ENCODE measurements around the gene VIPR2. TPM values are rescaled to one million over a fixed set of nuclear protein-coding genes. Genes with fewer than 3 reads are reported as not detected.
"Not testable (repeated sequence)": the region's sequence is repeated elsewhere in the genome, so short reads cannot be mapped to it uniquely, and the experiment has no call there.

VIPR2 gene
- polyA plus RNA-seq, 1 donor from 2014 or later, result 0.51 TPM

DNA sequence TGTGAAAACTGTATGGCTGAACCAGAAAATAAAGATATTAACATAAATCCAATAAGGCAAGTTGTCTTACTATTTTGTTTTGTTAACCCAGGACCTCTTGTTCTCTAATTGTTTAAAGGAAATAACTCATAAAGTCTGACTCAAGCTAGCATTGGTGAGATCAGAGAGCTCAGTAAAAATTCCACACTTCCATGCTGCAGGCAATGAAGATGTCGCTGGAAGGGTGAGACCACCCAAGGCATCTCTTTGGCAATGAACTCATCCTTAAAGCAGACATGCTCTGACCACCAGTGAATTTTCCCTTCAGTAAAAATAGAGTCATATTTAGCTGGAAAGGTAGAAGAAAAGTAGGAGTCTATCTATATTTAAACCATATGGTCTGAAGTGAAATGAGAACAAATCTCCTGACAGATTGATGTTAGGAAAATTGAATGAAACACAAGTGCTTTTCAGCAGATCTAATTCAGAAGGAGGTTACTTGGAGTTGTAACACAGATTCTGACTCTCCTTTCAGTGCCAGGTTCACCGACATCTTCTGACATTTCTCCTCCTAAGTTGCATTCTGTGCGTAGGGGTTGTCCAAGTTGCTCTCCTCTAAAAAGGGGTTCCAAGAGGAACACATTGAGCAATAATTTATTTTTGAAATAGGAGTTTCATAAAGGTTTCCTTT, 32.8 kb upstream of the VIPR2 start:
- no peak for TF ChIP-seq POLR2AphosphoS5 (IDR thresholded peaks at IDR 0.05)
- Histone ChIP-seq H3K36me3 (ENCODE audit: insufficient read depth, low read length) (no peaks in the 10 kb centered on the region), H3K27me3 (ENCODE audit: insufficient read depth, low read depth, low read length) (no peaks in the 10 kb centered on the region), H3K79me2 (replicated peaks; ENCODE audit: insufficient read depth, low read length) (no peaks in the 10 kb centered on the region), H3F3A (ENCODE audit: insufficient read depth, low read length, poor library complexity, severe bottlenecking) (no peaks in the 10 kb centered on the region), H3K4me3 (ENCODE audit: low read length) (no peak overlapping the region), H3K27ac (ENCODE audit: low read length) (no peak overlapping the region), H2AFZ (ENCODE audit: low read depth, low read length) (no peak overlapping the region), H4K20me1 (ENCODE audit: insufficient read depth) (no peaks in the 10 kb centered on the region), H3K4me2 (ENCODE audit: low read length) (no peak overlapping the region), H3K9ac (ENCODE audit: low read length) (no peak overlapping the region), H3K9me3 (ENCODE audit: low read length) (peaks cover 5% of the 10 kb centered on the region), H3K9me2 (ENCODE audit: insufficient read depth, low read length) (no peaks in the 10 kb centered on the region)

DNA sequence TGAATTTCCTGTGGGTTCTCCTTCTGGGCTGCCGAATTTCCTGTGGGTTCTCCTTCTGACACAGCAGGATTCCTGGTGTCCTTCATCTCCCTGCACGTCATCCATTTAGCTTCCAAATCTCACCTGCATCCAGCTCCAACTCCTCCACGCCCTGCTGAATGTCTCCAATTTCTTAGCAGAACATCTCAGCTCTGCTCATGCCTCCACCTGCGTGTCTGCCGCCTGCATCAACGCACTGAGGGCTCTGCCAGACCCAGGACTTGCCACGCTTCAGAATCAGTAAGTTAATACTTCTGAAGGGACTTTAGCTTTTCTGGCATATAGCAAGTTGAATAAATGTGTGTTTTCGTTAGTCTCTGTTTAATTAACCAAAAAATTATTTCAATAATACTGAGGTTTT, 31.1 kb upstream of the VIPR2 start:
- Histone ChIP-seq H3K79me2 (replicated peaks; ENCODE audit: insufficient read depth, low read length) (no peaks in the 10 kb centered on the region), H3K36me3 (ENCODE audit: insufficient read depth, low read length) (no peaks in the 10 kb centered on the region), H3K9me2 (ENCODE audit: insufficient read depth, low read length) (no peaks in the 10 kb centered on the region), H3K27me3 (ENCODE audit: insufficient read depth, low read depth, low read length) (no peaks in the 10 kb centered on the region), H4K20me1 (ENCODE audit: insufficient read depth) (no peaks in the 10 kb centered on the region), H3K4me3 (ENCODE audit: low read length) (no peak overlapping the region), H3K27ac (ENCODE audit: low read length) (no peak overlapping the region), H3F3A (ENCODE audit: insufficient read depth, low read length, poor library complexity, severe bottlenecking) (no peaks in the 10 kb centered on the region), H3K4me2 (ENCODE audit: low read length) (no peak overlapping the region), H2AFZ (ENCODE audit: low read depth, low read length) (no peak overlapping the region), H3K9me3 (ENCODE audit: low read length) (peaks cover 5% of the 10 kb centered on the region), H3K9ac (ENCODE audit: low read length) (no peak overlapping the region)
- TF ChIP-seq EZH2 (IDR thresholded peaks at IDR 0.05; ENCODE audit: borderline replicate concordance, insufficient read depth, low read length, poor library complexity, severe bottlenecking) (no peak), POLR2AphosphoS5 (IDR thresholded peaks at IDR 0.05) (no peak), SMC3 (conservative IDR thresholded peaks at IDR 0.05; ENCODE audit: poor library complexity) (no peak), MXI1 (conservative IDR thresholded peaks at IDR 0.05; ENCODE audit: poor library complexity, severe bottlenecking) (no peak), EP300 (conservative IDR thresholded peaks at IDR 0.05; ENCODE audit: poor library complexity, severe bottlenecking) (no peak), RAD21 (conservative IDR thresholded peaks at IDR 0.05) (no peak), TAF1 (IDR thresholded peaks at IDR 0.05; ENCODE audit: low read depth) (no peak)
- TF ChIP-seq, protein P1, sequence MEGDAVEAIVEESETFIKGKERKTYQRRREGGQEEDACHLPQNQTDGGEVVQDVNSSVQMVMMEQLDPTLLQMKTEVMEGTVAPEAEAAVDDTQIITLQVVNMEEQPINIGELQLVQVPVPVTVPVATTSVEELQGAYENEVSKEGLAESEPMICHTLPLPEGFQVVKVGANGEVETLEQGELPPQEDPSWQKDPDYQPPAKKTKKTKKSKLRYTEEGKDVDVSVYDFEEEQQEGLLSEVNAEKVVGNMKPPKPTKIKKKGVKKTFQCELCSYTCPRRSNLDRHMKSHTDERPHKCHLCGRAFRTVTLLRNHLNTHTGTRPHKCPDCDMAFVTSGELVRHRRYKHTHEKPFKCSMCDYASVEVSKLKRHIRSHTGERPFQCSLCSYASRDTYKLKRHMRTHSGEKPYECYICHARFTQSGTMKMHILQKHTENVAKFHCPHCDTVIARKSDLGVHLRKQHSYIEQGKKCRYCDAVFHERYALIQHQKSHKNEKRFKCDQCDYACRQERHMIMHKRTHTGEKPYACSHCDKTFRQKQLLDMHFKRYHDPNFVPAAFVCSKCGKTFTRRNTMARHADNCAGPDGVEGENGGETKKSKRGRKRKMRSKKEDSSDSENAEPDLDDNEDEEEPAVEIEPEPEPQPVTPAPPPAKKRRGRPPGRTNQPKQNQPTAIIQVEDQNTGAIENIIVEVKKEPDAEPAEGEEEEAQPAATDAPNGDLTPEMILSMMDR (IDR thresholded peaks at IDR 0.05; ENCODE audit: poor library complexity, severe bottlenecking), result no peak
- TF ChIP-seq, protein P2, sequence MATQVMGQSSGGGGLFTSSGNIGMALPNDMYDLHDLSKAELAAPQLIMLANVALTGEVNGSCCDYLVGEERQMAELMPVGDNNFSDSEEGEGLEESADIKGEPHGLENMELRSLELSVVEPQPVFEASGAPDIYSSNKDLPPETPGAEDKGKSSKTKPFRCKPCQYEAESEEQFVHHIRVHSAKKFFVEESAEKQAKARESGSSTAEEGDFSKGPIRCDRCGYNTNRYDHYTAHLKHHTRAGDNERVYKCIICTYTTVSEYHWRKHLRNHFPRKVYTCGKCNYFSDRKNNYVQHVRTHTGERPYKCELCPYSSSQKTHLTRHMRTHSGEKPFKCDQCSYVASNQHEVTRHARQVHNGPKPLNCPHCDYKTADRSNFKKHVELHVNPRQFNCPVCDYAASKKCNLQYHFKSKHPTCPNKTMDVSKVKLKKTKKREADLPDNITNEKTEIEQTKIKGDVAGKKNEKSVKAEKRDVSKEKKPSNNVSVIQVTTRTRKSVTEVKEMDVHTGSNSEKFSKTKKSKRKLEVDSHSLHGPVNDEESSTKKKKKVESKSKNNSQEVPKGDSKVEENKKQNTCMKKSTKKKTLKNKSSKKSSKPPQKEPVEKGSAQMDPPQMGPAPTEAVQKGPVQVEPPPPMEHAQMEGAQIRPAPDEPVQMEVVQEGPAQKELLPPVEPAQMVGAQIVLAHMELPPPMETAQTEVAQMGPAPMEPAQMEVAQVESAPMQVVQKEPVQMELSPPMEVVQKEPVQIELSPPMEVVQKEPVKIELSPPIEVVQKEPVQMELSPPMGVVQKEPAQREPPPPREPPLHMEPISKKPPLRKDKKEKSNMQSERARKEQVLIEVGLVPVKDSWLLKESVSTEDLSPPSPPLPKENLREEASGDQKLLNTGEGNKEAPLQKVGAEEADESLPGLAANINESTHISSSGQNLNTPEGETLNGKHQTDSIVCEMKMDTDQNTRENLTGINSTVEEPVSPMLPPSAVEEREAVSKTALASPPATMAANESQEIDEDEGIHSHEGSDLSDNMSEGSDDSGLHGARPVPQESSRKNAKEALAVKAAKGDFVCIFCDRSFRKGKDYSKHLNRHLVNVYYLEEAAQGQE (IDR thresholded peaks at IDR 0.05; ENCODE audit: borderline replicate concordance), result no peak

DNA sequence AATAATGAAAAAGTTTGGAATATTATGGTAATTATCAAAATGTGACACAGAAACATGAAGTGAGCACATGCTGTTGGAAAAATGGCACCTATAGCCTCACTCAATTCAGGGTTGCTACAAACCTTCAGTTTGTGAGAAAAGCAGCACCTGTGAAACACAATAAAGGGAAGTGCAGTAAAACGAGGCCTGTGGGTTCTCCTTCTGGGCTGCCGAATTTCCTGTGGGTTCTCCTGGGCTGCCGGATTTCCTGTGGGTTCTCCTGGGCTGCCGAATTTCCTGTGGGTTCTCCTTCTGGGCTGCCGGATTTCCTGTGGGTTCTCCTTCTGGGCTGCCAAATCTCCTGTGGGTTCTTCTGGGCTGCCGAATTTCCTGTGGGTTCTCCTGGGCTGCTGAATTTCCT, 30.4 kb upstream of the VIPR2 start:
- not testable (repeated sequence) for H3K27me3 ChIP-seq (ENCODE audit: insufficient read depth, low read depth, low read length); H3K27ac ChIP-seq (ENCODE audit: low read length); H3K9me3 ChIP-seq (ENCODE audit: low read length); H3K9ac ChIP-seq (ENCODE audit: low read length); H2AFZ ChIP-seq (ENCODE audit: low read depth, low read length); H3K4me3 ChIP-seq (ENCODE audit: low read length); H3F3A ChIP-seq (ENCODE audit: insufficient read depth, low read length, poor library complexity, severe bottlenecking); H3K9me2 ChIP-seq (ENCODE audit: insufficient read depth, low read length); H3K36me3 ChIP-seq (ENCODE audit: insufficient read depth, low read length); H4K20me1 ChIP-seq (ENCODE audit: insufficient read depth); H3K4me2 ChIP-seq (ENCODE audit: low read length); H3K79me2 ChIP-seq (replicated peaks; ENCODE audit: insufficient read depth, low read length)

Measured in neural cell (in vitro differentiated cells).